Activated CD4-positive, alpha-beta T cell treated with anti-CD3 and anti-CD28 coated beads, Interleukin-2, amount 50 U/mL, for 16 hours (primary cell): ENCODE measurements around the gene SREK1IP1.

Experiments
- DNase-seq: peaks from one replicate; pipeline ENCODE4 v3.0.0-alpha.2; 2020

The SREK1IP1 gene

GRCh38 chr5:64768358-64769312 is at the start of gene SREK1IP1, which contains the start of gene CWC27:
Gene SREK1IP1 (minus strand): TSS chr5:64768691. CDS start chr5:64768517, 174 bp downstream.
Gene CWC27 (plus strand): TSS chr5:64768930. CDS start chr5:64769147, 217 bp downstream.
- peak; percentile 89 for DNase-seq

GRCh38 chr5:64818245-64818644 is 49.8 kb upstream of the SREK1IP1 start:
- no peak for DNase-seq

DNA sequence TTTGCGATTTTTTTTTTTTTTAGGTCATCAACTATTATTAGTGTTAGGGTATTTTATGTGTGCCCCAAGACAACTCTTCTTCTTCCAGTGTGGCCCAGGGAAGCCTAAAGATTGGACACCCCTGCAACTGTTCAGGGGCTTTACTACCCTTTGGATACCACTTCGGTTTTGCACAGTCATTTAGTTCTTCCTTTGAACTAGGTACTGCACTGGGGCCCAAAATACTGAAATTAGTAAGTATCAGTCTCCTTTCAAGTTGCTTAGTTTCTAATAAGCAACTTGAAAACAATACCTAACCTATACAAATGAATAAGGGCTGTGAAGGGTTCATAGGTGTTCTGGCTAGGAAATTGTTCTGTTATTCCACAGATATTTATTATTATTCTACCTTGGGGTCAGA is 45.6 kb upstream of the SREK1IP1 start:
- peak; percentile 78 for DNase-seq

DNA sequence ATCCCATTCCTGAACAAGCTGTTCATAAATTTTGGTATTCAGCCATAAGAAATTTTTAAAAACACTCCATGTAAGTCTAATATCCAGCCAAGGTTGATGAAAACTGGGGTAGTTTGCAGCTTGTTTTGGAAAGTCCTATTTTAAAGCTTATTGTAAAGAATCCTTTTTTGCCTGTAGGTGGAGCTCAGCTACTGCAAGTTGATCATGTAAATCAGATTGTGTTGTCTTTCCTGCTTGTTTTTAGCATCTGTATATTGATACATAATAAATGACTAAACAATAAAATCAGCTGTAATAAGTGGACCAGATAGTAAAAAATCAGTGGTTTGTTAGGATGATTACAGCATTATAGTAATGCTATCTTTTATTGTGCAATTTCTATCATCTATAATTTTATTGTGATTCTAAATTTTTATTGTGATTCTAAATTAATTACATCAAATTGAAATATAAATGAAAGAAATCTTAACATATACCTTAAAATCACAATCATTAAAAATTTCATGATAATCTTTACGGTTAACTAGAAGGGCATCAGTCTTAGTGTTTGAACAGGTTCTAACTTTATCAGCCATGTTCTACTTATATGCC is 42.7 kb upstream of the SREK1IP1 start:
- DNase-seq: peak; percentile 46

GRCh38 chr5:64807520-64807919 is 39.0 kb upstream of the SREK1IP1 start:
- DNase-seq: no peak

- DNase-seq: no peak
These were observed 38.0 kb upstream of the SREK1IP1 start for GRCh38 chr5:64806537-64806936.

DNA sequence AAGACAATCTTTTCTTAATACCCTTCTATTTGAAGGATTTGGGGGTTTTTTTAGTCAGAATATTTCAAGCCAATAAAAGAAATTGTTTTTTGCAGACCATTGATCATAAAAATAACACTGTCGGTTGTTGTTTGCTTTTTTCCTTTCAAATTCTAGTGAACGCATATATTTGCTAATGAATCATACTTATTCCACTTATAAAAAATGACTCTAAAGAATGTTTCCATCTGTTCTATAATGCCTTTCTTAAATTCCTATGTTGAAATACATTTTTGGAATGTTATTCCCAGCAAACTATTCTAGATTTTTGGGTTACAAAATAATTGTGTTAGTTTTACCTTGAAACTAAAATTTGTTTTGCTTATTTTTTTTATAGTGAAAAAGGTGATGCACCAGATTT is 32.4 kb upstream of the SREK1IP1 start:
- DNase-seq: no peak

- DNase-seq: no peak
These were observed 27.8 kb upstream of the SREK1IP1 start for GRCh38 chr5:64796301-64796700.

GRCh38 chr5:64794053-64794770 is 25.7 kb upstream of the SREK1IP1 start:
- DNase-seq: no peak

- no peak for DNase-seq
These were observed 24.0 kb upstream of the SREK1IP1 start for GRCh38 chr5:64792469-64792868.

- DNase-seq: peak; percentile 36
These were observed 21.7 kb upstream of the SREK1IP1 start for GRCh38 chr5:64790210-64790609.

GRCh38 chr5:64789457-64789856 is 21.0 kb upstream of the SREK1IP1 start:
- no peak for DNase-seq

DNA sequence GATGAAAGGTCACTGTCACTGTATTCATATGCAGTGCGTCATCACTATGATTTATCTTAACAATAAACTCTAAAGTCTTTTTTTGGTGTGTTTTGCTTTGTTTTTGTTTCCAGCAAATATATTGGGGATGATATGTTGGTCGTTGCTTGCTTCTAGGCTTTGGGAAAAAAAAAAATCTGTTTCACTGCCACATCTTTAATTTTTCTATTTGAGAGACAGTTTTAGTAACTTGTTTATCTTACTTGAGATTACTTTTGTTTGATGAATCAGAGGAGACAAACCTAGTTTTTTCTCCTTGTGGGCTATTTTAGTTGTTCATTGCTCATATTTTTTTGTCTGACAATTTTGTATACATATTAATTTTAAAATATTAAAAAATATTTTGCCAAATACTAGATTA is 19.7 kb upstream of the SREK1IP1 start:
- no peak for DNase-seq

GRCh38 chr5:64786372-64786771 is 17.9 kb upstream of the SREK1IP1 start:
- DNase-seq: no peak

DNA sequence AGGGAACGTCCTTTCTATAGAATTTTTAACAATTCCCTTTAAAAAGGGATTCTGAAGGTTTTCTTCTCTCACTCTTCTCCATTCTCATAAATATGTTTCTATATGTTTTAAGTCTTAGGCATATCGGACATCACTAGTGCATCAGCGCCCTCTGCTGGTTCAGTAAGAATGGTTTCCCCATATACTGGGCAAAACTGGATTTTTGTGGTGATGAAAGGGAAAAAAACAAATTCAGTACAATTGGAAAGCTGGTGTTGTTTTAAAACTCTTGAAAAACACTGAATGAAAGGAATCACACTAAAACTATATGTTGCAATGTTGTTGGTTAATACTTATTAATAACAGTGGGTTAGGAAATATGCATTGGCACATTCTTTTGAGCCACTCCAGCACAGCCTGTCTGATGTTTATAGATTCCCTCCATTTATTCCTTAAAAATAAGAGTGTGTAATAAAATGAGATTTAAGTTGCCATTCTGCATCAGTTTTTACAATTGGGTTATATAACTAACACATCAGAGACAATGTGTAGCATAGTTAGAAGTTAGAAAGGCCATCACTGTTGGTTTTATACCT is 16.0 kb upstream of the SREK1IP1 start:
- peak; percentile 72 for DNase-seq

- no peak for DNase-seq
These were observed 6.8 kb upstream of the SREK1IP1 start for GRCh38 chr5:64775291-64775690.

DNA sequence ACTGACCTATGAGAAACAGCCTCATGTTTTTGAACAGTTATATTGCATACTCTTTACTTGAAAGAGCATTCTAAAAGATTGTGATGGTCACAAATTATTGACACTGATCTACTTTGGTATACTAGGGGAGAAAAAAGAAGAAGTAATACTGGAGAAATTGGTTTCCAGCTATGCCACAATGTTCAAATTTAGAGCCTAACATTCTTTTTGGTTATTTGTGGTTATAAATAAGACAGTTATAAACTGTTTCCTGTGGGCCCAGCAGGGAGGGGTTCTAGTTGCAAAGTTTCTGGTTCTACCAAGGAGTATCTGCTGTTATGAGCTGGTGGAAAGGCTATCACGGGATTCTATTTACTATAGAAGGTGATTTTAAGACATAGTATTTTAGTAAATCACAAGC is 5.0 kb upstream of the SREK1IP1 start:
- no peak for DNase-seq

DNA sequence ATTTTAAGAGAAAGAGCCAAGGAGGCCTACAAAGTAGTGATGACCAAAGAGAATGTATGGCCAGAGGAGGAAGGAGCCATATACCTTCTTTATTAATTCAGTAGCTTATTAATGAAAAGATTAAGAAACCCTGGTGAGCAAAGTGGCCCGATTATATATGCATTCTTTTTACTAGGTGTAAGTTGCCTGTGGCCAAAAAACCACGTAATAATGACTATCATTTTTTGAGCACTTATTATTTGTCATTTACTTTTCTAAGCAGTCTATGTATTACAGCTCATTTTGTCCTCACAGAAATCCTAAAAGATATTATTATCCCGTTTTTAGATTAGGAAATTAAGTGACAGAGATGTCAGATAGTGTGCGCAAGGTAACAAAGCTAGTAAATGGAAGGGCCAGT is 3.2 kb upstream of the SREK1IP1 start:
- DNase-seq: no peak

- no peak for DNase-seq
These were observed 1.4 kb upstream of the SREK1IP1 start for GRCh38 chr5:64769855-64770254.

DNA sequence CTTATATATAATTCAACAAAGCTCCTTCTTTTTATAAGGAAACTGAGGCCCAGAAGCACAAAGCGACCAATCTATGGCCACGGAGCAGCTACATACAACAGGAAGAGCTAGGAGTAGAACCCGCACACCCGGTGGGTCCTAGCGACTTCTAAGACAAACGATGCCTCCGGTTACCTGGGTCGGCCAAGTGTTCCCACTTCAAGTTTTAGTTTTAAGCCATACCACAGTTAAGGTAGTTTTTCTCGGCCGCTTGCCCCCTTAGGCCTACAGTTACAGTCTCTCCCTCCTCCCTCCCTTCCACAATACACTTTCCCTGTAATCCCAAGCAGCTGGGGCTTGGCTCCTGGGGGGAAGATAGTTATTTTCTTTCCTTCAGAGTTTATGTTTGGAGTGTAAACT is 533 bp downstream of the SREK1IP1 start:
- DNase-seq: no peak

DNA sequence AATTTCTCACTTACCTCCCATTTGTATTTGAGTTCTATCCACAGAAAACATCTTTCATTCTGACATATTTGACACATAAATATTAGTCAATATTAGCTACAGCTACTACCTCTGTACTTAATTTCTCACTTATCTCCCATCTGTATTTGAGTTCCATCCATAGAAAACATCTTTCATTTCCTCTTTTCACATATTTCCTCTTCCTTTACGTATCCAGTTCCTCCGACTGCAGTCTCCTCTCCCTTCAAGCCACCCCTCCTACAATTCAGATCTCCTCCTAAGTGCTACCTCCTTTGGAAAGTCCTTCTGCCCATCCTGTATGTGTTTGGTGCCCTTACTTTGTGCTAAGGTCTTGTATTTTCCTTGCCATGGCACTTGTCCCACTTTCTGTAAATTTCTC is 1.6 kb downstream of the SREK1IP1 start:
- DNase-seq: no peak

DNA sequence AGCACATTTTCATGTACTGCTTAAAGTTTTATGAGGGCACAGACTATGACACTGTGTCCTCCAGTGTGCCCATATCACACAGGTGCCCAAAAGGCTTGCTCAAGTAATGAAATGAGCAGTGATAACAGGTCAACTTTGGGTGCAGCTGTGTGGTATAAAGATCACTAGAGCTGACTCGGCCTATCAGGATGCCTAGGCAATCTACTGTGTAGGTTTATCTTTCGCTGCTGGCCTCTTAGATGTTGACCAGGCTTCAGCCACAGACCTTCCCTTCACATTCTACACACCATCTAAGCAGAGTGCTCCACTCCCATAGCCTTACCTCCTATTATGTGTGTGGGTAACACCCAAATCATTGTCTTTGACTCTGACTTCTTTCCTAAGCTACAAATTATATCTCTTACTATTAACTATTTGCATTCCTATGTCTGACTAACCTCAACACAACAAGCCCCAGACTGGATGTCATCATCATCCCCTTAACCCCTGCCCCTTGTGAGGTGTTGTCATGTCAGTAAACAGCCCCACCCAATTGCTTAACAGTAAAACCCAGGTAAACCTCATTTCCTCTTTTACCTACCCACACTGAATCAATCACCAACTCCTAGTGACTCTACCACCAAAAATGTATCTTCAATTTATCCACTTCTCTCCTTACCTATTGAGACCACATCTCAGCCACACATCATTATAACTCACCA is 2.5 kb downstream of the SREK1IP1 start:
- no peak for DNase-seq
